Tibial nerve (tissue), 4 donors: Measurements from ENCODE around the gene MARK4.

Source experiments
- CTCF ChIP-seq, 5 experiments: fragments of 200-600 bp in 3 of 5; fragments of 450-650 bp in 2 of 5; sonication (generic) in 3 of 5; IDR thresholded peaks; one replicate each; pipeline ENCODE4 v1.5.1; 2016 to 2019; ENCODE audit warnings: antibody characterized with exemption in 5 of 5, mild to moderate bottlenecking in 3 of 5, moderate library complexity in 2 of 5
- EP300 ChIP-seq, 2 donors: sonication (generic); formaldehyde crosslinking; IDR thresholded peaks; one replicate each; pipeline ENCODE4 v1.6.1; 2017; ENCODE audit warnings: antibody characterized with exemption in 2 of 2, mild to moderate bottlenecking in 1 of 2
- POLR2A ChIP-seq, 2 donors: fragments of 450-650 bp; IDR thresholded peaks; one replicate each; pipeline ENCODE4 v1.6.1; 2017; ENCODE audit warnings: antibody characterized with exemption in 2 of 2, mild to moderate bottlenecking in 2 of 2, moderate library complexity in 2 of 2

DNA sequence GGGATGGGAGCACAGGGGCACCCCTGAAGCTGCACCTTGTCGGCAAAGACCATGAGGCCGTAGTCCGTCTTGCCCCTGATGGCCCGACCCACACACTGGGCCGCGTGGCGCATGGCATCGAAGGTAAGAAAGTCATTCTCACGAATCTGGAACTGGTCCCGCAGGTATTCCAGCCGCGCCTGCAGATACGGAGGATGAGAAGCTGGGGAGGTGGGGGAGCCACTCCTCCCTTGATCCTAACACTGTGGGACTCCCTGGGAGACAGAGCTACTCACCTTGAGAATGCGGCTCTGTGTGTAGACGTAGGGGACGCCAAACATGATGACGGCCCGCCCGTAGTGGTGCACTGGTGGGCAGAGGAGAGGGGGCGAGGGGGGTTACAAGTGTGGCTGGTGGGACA lies 101.4 kb downstream of the MARK4 start:
- TF ChIP-seq CTCF (IDR thresholded peaks at IDR 0.05) (no peak), EP300 (IDR thresholded peaks at IDR 0.05) (no peak), POLR2A (IDR thresholded peaks at IDR 0.05) (no peak)
